Activated naive CD4-positive, alpha-beta T cell treated with anti-CD3 and anti-CD28 coated beads, Interleukin-2, amount 50 U/mL, for 16 hours (primary cell): ENCODE measurements around the gene CLASP1.
"Not testable (repeated sequence)": the region's sequence is repeated elsewhere in the genome, so short reads cannot be mapped to it uniquely, and the experiment has no call there.

Experiments
- DNase-seq: peaks from one replicate; pipeline ENCODE4 v3.0.0-alpha.2; 2020

Gene CLASP1

DNA sequence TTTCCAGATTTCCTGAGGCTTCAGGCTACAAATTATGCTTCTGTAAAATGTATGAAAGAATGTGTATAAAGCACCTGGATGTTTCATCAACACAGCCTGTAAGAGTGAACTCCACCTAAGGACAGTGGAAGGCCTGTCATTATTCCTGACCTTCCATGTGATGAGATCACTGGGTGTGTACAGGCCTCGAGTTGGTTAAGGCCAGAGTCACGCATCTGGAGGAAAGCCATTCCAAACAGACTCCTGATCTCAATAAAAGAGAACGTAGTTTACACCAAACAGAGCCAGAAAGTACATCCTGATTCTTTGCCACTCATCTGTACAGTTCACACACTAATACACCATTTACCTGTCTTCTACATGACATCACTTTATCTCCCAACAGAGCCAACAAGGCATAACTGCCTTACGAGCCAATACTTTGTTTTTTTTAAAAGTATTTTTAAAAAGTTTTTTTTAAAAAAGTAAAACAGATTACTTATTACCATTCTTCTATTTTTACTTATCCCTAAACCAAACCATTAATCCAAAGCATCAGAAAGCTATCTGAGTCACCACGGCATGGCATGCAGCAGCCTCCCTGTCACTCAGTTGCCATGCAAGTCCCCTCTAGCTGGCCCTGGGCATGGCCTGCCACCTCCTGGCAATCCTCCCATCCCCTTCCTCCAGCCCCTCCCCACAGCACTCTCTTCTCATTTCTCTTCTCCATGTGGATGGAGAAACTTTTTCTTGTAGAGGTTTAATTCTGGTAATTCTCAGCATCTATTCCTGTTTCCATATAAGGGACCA lies 285.4 kb downstream of the CLASP1 start:
- DNase-seq: no peak

DNA sequence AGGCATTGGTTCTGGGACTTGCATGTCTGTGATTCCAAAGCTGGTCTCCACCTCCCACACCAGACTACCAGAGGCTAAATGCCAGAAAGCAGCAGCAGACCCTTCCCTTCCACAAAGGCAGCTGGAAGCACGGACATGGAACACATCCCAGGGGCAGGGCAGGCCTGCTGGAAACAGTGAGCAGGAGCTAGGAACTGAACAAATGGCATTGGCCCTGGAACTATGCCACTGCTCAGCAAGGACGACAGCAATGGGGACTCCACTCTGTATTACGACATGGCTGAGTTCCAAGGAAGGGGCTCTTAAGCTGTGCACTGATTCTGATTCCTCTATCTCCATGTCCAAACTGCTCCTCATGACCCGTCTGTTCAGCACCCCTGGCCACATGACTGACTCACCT lies 286.5 kb downstream of the CLASP1 start:
- DNase-seq: no peak

DNA sequence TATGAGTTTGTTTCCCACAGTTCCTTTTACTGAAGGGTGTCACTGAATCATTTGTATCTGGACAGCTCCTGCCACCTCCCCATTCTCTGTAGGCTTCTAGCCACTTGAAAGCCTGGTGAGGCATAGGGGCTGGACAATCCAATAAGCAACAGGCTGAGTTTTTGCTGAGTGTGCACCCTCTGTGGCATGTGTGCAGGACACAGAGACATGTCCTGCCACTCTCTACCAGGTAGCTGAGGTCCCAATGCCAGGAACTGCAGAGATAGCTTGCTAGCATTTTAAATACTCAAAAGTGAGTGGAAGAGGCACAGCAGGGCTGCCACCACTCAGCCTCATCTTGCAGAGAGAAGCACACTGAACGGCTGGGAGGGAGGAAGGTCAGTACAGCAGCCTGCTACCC lies 287.0 kb downstream of the CLASP1 start:
- no peak for DNase-seq

DNA sequence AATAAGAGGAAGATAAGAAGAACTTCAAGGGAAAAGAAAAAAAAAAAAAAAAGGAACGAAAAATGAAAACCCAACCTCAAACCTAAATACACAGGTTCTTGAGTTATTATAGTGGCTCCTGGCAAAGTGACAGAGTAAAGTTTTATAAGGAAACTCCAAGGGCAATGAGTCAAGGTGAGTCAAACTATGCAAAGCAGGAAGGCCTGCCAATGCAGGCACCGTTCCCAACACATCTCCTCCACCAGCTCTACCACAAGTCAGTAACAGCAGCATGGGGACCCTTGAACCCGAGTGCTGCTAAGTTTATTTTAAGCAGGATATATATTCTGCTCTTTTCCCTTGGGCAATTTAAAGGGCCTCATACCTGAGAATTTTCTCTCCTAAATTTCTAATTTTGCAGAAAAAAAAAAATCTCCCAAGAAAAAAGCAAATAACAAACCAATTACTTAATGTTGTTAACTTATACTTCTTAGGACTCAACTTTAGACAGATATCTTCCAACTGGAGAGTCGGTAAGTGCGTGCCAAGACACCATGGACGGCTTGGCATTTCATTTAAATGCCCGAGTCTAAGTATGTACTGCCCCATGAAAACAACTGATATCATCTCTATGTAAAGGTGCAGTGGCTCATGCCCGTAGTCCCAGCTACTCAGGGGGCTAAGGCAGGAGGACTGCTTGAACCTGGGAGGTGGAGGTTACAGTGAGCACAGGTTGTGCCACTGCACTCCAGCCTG lies 288.5 kb downstream of the CLASP1 start:
- no peak for DNase-seq

DNA sequence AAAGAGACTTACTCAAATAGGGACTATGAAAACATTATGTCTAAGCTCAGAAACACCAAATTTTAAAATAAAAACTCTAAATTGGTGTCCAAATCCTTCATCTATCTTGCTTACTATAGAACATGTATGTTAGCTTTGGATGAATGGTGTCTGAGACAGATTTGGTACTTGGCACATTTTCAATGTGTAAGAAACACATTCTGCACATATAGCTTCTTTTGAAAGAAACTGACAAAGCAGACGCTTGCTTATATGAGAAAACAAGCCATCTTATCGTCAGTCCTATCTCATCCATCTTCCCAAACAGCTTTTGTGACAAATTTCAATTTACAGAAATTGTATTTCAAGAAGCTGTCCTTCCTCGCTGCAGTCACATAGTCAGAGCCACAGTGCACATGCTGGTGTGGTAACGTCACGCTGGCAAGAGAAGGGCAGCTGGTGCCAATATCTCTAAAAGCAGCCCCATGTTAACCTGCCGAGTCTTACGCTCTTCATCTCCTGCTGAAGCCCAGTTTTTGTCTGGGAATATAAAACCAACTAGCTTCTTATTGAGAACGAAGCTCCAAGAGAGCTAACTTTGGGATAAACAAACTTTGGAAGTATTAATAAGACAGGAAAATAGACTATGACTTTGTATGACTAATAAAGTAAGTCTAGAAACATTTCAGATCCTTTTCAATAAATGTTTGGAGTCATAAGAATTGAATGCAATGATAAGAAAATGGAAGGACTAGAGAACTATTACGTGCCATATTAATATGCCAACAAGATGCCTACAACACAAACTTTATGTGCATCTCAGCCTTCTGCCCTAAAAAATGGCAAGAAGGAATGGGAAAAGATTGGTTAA lies 289.3 kb downstream of the CLASP1 start:
- no peak for DNase-seq

DNA sequence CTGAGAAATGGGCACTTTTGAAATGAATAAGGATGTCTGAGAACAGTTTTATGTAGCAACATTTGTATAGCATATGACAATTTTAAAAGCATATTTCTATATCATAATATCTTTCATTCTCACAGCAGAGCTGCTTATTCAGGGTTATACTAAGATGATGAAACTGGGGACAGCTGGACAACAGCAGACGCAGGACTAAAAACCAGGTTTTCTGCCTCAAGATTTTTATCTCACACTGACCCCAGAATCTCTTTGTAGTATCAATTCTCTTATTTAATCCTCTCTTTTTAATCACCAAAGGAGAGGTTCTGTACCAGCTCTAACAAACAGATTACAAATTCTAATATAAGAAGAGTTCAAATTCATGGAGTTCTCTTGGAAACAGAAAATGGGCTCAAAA lies 290.1 kb downstream of the CLASP1 start:
- no peak for DNase-seq

DNA sequence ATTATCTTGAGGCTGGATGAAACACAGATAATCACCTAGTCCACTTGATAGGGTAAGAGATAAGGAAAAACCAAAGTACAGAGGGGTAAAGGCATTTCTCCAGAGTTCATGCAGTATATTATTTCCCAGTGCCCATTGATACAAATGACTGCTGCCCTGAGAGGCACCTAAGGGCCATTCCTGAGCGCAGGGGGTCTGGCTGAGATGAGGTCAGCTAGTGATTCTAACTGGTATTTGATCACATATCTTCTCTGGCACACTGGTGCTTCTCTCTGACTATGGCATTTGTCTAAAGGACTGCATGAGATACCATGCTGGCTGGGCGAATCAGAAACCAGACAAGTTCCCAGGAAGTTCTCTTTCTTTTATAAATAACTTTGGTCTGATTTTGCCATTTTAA lies 291.0 kb downstream of the CLASP1 start:
- no peak for DNase-seq

DNA sequence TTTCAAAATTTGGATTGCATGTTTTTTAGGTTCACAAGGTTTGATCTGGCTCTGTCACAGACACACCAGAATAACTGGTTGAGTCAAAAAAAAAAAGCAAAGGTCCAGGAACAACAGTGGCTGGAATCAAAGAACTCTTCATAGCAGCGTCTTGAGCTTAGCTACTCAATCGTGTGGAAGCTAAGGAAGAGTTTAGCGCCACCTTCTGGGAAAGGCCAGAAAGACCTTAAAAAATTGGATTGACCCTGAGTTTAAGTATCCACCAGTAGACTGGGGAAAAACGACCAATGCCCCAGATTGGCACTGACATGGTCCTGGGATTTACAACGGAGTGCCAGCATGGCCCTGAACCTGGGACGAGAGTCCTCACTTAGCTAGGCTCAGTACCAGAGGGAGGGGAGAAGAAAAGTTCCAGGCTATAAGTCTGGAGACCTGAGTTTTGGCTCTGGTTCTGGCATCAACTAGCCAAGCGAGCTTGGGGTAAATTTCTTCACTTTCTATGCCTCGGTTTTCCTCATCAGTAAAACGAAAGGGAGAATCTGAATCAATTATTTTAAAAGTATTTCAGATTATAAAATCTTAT lies 293.1 kb downstream of the CLASP1 start:
- DNase-seq: no peak

DNA sequence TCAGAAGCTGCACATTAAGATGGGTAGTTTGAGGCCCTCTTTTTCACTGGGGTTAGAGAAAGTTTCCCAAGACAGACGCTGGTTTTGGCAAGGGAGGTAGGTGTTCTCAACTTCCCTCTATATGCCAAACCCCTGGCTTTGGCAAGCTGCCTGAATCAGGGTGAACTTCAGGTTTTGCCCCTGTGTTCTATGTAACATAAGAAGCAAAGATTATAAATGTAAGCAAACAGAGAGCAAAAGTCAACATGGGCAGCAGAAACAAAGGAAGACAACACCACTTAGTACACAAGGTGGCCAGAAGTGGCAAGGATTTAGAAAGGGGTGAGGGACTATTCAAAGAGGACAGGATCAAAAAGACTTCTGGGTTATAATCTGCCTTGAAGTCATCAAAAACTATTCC lies 293.8 kb downstream of the CLASP1 start:
- no peak for DNase-seq

DNA sequence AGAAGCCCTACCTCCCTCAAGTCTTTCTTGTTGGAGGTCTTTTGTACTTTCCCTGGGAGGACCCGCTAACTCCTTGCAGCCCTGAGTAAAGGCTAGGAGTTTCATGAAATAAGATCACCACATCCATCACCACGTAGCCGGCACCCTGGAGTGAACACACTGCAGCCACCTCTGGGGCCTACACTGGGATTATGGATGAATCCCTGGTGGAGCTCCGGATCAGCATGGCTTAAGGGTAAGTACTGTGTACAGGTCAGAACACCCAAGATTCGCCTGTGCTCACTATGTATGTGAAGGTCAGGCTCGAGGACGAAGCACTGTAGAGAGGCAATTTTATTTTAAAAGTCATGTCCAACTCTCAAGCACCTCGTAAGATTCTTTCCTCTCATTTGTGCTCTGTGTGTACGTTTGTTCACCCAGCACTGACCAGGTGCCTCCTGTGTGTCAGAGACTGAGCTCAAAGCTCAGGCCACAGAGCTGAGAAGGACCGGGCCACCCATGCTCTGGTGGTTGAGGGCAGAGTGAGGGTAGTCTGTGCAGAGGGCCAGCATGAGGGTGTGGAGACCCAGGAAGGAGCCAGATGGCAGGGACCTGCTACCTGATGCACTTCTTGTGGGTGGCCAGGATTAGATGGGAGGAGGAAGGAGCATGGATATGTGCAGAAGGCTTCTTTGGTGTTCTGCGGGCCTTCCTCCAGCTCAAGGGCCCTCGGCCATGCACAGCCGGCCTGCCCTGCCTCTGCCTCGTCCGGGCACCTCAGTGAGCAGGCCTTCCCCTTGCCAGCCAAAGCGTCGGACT lies 297.5 kb downstream of the CLASP1 start:
- no peak for DNase-seq

DNA sequence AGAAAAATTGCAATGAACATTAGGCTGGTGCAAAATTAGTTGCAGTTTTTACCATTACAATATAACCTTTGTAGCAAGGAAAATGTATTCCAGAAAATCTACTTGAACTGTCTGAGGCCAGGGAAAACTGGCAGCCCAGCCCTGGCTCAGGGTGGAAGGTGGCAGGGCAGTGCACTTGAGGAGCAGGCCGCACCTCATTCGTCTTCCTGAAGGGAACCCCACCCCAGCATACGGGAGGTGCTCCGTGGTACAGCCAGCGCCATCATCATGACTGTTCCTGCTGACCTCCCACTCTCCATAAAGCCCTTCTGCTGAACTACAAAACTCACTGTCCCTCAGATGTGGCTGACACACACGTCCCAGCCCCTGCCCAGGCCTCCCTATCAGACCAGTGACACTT lies 298.4 kb downstream of the CLASP1 start:
- DNase-seq: no peak

DNA sequence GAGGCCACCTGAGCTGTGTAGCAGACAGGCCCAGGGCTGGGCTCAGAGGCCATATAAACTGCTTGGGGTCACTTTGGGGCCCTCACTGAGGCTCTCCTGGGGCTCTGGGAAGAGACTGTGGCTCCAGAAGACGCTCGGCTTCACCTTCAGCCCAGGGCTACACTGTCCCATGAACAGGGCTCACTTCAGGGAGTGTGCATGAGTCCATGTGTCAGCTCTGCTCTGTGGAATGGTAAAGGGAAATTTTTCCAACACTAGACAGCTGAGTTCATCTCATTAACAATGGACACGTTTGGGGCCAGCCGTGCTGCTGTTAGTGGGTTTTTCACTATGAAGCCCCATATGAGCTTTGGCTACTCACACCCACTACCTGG lies 298.9 kb downstream of the CLASP1 start:
- no peak for DNase-seq

DNA sequence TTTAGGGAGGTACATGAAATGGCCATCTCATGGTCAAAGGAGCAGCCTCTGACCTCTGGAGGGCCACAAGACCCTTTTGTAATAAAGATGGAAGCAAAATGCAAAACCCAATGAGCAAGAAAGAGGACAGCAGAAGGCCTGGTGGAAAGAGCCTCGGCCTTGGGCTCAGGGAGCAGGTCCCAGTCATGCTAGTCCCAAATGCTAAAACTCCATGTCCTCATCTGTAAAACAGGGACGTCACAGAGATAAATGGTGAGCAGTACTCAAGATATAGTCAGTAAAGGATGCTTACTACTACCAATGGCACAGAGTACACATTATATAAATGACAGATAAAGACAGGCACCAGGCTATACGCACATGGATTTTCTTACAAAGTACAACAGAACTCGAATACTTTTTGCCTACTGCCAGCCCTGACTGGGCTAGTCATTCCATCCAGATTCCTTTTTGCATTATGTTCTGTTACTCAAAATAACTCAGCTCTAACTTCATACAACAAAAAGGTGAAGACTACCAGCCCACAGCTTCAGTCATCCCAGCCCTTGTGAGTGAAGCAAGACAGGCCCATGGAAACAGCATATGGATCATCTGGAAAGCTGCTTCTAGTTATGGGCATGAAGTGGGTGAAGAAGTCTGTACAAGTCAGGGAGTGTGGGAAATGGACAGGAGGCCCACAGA lies 299.4 kb downstream of the CLASP1 start:
- DNase-seq: no peak

DNA sequence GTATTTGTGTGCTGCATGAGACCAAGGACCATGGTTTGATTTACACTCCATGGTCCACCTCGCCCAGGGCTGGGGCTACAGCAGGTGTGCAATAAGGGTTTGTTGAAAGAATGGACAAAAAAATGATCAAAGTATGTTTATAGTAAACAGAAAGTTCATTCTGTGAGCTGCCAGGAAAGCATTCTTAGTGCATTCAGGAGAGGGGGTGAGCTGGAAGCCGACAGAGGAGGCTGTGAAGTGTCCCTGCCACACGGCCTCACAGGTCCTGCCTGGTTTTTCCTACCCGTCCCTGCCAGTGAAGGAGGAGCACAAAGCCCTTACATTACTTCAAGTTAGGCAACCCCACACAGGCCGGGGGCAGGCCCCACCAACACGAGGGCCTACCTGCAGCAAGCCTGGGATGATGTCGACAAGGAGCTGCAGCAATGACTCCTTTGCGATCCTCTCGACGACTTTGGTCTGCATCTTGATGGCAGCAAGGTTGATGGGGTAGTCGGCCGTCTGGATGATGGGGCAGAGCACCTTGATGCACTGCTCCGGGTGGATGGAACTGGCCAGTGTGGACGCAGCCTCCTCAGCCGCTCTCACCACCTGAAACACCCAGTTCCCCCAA lies 301.0 kb downstream of the CLASP1 start:
- DNase-seq: no peak

DNA sequence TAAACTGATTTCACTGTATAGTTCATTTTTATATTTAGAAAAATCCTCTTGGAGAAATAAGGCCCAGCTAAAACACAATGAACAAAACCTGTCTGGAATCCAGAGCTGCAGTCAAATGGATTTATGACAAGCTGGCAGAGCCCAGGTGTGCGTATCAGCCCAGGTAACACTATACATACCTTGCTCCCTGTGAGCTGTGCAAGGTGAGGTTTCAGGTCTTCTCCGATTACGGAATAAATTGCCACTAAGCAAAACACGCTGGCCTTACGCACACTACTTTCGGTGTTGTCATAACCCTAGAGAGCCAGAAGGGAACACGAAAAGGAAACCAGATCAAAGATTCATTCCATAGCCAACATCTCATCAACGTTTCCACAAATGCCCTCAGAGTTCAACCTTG lies 302.4 kb downstream of the CLASP1 start:
- DNase-seq: no peak

DNA sequence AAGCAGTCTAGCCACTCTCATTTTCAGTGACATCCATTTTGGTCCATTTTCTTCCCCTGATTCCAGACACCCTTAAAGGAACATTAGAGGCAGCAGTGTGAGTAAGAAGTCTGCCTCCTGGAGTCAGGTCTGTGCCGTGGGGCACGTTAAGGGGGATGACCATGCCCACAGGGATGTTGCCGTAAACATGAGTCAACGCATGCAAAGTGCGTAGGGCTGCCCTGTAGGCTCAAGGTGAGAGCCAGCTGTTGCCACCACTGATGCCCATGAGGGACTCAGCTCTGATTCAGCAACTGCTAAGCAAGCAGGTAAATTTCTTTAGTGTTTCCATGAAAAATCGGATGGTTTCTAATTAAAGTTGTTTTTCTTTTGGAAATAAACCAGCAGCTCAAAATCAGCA lies 302.9 kb downstream of the CLASP1 start:
- no peak for DNase-seq

DNA sequence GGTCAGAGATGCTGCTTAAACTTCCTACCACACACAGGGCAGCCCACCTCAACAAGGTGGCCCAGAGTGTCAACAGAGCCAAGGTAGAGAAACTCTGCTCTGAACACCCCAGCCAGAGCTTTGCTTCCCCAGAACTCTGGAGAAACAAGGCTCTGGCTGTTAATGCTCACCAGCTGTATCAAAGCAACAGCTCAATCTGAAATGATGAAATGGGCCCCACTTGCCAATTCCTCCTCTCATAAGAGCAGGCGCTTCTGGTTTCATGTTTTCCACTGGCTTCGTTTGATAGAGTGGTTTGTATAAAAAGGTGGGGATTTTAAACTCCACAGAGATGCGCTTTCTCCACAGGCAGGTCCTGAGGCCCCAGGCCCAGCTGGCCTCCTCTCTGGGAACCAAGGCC lies 303.4 kb downstream of the CLASP1 start:
- no peak for DNase-seq

DNA sequence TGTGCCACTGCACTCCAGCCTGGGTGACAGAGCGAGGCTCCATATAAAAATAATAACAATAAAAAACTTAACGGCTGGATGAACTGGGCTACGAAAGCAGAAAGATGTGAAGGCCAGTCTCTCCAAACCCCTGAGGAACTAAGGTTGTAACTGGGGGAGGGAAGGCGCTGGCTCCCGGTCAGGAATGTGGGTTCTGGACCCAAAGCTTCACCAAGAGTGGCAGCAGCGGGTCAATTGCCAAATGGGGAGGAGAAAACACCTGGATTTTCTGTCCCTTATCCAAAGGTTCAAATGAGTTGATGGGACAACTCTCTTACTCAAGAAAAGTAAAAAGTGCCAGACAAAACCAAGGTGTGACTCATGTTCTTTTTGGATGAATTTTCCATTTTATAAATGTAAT lies 304.2 kb downstream of the CLASP1 start:
- DNase-seq: no peak

DNA sequence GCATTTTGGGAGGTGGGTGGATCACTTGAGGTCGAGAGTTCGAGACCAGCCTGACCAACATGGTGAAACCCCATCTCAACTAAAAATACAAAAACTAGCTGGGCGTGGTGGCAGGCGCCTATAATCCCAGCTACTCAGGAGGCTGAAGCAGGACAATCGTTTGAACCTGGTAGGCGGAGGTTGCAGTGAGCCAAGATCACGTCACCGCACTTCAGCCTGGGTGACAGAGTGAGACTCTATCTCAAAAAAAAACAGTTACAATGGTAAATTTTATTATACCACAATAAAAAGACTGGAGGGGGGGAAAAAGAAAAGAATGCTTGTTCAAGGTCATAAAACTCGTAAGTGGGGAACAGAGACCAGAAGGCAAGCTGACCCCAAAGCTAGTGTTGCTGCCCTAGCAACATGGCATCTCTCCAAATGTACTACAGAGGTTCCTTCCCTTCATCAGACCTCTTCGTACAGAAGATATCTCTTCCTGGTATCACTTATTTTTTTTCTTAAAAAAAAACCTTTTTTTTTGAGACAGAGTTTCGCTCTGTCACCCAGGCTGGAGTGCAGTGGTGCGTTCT lies 305.3 kb downstream of the CLASP1 start:
- not testable (repeated sequence) for DNase-seq

DNA sequence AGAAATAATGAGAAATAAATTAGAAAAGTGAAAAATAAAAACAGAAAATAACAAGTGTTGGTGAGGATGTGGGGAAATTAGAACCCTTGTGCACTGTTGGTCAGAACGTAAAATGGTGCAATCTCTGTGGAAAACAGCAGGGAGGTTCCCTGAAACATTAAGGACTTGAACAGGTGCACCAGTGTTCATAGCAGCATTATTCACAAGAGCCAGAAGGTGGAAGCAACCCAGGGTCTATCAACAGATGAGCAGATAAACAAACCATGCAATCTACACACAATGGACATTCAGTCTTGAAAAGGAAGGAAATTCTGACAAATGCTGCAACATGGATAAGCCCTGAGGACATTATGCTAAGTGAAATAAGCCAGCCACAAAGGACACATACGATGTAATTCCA lies 306.1 kb downstream of the CLASP1 start:
- DNase-seq: no peak

DNA sequence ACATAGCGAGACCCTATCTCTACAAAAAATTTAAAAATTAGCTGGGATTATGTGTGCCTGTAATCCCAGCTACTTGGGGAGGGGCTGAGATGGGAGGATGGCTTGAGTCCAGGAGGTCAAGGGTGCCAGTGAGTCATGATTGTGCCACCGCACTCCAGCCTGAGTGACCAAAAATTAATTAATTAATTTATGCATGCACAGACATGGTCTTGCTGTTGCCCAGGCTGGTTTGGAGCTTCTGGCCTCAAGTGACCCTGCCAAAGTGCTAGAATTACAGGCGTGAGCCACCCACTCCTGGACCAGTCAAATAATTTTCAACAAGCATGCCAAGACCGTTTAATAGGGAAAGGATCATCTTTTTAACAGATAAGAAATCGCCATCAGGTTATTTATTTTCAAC lies 306.5 kb downstream of the CLASP1 start:
- no peak for DNase-seq
